ENCODE results near the gene RIC8B.
"Not testable (repeated sequence)": the region's sequence is repeated elsewhere in the genome, so short reads cannot be mapped to it uniquely, and the experiment has no call there.

DNA sequence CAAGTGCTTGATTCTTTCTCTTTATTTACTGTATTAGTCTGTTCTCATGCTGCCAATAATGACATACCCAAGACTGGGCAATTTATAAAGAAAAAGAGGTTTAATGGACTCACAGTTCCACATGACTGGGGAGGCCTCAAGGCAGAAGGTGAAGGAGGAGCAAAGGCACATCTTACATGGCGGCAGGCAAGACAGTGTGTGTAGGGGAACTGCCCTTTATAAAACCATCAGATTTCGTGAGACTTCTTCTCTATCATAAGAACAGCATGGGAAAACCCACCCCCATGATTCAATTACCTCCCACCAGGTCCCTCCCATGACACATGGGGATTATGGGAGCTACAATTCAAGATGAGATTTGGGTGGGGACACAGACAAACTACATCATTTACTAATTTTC is 149.1 kb downstream of the RIC8B start:
- not testable (repeated sequence) for TF ChIP-seq CTCF (IDR thresholded peaks at IDR 0.05; ENCODE audit: borderline replicate concordance, extremely low read depth, low read length, poor library complexity, severe bottlenecking); EZH2 (IDR thresholded peaks at IDR 0.05; ENCODE audit: borderline replicate concordance, low read depth, low read length, severe bottlenecking)
